NCI-H128 (cell line): Measurements from ENCODE around the gene IKZF2.
"Not testable (repeated sequence)": the region's sequence is repeated elsewhere in the genome, so short reads cannot be mapped to it uniquely, and the experiment has no call there.

ENCODE experiments used
- DNase-seq: peaks from one replicate; lab custom pipeline; 2025; ENCODE audit not compliant: unreplicated experiment; lab: John Stamatoyannopoulos, UW

IKZF2 gene

DNA sequence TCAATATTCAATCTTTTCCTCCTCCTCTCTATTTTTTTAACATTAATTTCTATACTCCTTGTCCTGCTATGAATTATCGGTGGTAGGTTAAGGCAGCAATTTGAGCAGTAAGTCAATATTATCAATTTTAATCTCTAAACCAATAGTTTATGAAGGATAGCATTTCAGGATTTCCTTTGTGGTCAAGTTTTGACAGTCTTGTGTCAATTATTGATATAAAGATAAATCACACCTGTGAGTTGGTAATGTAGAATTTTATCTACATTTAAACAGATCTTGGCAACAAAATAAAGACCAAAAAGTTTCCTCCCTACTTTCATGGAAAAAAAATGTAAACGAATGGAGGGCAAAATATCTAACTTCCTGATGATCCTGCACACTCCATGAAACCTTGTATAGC, 87.3 kb downstream of the IKZF2 start:
- no peak for DNase-seq

- no peak for DNase-seq
Observed at GRCh38 chr2:213057977-213058376, 93.4 kb downstream of the IKZF2 start.

DNA sequence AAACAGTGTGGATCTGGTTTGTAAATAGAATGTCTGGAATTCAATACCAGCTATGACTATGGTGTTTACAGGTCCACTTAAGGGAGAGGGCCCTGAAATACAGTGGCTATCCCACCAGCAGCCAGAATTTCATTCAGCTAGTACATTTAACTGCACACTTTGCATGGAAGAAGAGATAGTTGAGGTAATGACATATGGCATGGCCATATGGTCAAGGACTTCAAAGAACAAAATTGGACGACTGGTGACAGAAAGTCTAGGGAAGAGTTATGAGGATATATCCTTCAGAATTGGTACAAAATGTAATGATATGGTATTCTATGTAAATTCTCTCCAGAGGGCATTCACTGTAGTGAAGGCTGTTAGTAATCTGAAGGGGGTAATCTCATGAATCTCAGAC, 105.0 kb downstream of the IKZF2 start:
- no peak for DNase-seq

- DNase-seq: no peak
Observed at GRCh38 chr2:213043566-213043965, 107.8 kb downstream of the IKZF2 start.

DNA sequence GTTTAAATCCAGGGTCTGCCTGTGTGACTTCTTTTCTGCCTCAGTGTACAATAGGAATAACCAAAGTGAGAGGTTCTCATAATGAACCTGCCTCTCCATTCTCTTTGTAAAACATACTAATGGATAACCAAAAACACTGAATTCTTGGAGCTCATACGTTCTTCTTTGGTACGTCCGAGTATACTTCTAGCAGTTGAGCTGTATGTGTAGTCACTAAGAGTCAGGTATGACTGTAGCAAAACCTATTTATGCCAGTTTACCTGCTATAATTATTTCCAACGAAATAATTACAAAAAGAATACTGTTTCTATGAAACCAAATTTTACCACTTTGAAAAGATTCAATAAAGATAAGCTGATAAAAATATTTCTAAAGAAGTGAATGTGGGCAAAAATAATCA, 109.2 kb downstream of the IKZF2 start:
- DNase-seq: no peak

- no peak for DNase-seq
Observed at GRCh38 chr2:213036836-213037235, 114.6 kb downstream of the IKZF2 start.

DNA sequence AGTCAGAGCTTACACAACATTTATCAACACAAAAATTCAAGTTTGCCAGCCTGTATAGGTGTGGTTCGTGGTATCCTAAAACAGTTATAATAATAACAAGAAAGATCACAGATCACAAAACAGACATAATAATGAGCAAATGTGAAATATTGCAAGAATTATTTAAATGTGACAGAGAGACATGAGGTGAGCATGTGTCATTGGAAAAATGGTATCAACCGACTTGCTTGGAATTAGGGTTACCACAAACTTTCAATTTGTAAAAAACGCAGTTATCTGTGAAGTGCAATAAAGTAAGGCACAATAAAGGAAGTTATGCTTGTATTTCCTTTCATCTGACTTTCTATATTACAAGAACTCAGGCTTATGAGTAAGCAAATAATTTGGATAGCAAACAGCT, 116.8 kb downstream of the IKZF2 start:
- DNase-seq: no peak

GRCh38 chr2:213032607-213033006, 118.8 kb downstream of the IKZF2 start:
- no peak for DNase-seq

DNA sequence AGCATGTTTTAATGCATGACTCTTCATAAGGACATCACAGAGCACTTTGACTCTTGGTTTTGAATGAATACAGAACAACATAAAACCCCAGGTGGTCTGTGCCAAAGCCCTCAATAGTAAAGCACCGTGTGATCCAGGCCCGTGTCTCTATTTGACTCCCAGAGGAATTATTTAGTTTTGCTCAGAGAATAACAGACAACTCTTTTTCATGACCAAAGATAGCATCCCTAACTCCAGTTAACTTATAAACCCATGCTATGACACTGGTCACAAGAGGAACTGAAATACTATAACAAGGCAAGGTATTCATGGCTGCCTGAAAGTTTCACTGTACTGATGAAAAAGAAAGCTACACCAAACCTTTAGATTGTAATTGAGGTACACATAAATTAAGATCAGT, 128.4 kb downstream of the IKZF2 start:
- DNase-seq: no peak

- DNase-seq: no peak
Observed at GRCh38 chr2:213021971-213022899, 129.2 kb downstream of the IKZF2 start.

DNA sequence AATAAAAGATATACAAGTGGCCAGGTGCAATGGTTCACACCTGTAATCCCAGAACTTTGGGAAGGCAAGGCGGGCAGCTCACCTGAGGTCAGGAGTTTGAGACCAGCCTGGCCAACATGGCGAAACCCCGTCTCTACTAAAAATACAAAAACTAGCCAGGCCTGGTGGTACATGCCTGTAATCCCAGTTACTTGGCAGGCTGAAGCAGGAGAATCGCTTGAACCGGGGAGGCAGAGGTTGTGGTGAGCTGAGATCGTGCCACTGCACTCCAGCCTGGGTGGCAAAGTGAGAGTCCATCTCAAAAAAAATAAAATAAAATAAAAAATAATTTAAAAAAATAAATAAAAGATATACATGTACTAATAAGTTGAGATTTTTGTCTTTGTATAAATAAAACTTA, 130.5 kb downstream of the IKZF2 start:
- DNase-seq: not testable (repeated sequence)

DNA sequence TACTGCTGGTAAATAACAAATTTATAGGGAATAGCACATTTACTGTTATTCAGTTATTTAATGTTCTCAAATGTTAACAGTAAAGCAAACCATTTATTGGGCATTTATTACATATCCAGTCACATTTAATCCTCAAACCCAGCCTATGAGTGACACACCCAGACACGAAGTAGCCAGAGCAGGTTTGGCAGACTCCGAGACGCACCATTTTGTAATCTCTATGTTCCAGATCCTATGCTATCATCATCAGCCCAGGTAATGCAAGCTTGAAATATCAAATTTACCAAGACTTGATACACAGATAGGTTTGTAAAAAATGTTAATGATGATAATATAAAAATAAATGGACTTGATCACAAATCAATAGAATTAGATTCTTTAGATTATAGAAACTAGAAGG, 131.1 kb downstream of the IKZF2 start:
- DNase-seq: no peak

DNA sequence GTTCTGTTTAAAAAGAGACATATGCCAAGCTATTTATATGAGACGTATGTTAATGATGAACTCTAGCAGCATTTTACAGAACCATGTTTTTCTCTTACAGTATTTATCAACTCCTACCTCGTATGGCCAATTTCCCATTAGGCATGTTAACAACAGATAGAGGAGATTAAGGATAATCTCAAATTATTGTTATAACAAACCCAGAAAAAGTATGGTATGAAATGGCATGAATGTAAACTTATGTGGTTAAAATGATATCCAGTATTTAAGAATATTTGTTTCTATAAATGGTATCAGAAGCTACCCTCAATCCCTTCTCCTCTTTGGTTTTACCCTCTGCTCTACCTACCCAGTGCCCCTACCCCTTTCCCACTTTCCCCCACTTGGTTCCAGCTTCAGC, 132.0 kb downstream of the IKZF2 start:
- no peak for DNase-seq

DNA sequence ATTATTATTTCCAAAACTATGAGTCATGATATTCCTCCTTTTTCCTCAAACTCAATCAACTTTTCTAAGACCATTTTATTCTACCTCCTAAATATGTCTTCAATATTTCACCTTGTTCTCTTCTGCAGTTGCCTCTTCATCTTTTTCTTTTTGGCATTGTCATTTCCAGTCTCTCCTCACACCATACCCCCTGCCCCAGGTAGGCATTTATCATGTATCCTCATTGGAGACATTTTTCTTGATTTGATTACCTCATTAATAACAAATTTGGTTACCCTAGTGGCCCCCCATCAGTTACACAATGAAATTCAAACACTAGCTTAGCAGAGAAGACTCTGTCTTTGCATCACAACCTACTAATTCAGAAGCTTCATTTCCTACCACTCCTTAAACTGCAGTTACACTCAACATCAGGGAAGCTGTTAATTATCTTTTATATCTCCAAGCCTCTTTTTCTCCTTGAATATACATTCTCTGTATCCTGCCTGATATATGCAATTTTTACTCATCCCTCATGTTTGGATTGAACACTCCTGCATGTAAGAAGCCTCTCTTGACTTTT, 133.0 kb downstream of the IKZF2 start:
- DNase-seq: no peak

DNA sequence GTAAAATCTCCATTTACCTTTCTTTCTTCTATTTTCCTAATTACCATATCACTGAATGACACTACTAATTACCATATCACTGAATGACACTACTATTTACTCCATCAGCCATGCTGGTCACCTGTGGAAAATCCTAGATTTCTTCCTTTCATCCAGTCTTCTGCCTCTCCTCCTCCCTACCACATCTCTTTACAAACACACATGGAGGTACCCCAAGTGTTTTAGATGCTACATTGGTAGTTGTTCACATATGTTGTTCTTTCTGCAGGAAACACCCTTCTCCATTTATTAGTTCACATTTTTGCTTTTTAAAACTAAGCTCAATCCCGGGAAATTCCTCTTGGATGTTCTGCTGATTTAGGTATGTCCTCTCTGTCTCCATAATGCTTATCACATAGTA, 134.0 kb downstream of the IKZF2 start:
- no peak for DNase-seq

- no peak for DNase-seq
Observed at GRCh38 chr2:213016984-213017351, 134.4 kb downstream of the IKZF2 start.

DNA sequence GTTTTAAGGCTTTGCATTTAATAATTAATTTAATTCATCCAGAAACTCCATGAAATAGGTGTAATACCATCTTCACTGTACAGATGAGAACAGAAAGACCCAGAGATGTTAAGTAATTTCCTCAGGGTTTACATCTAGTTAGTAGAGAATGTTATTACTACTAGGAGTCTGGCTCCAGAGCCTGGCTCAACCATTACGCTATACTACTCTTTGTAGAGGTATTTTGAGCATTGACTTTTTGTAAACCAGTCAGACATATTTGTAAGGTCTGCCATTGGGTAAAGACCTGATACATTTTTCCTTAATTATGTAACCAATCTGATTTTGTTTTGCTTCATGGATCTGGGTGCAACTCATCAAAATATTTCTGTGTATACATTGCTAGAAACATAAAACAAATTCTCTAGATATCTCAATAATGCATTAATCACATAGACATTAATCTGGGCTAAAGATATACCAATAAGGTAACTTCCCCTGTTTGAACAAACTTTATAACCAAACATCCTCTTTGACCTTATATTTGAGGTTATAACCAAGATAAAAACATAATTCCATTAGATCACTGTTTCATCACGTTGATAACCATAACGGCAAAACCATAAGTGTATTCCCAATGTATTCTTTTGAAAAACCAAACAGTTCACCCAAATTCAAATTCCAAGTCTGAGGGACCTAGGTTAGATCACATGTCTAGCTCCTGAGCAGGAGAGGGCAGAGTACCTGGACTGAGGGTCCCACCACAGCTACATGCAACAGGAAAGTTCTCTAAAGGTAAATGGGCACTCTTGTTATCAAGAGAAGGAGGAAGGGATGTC, 135.0 kb downstream of the IKZF2 start:
- DNase-seq: no peak

GRCh38 chr2:213015387-213016165, 135.8 kb downstream of the IKZF2 start:
- DNase-seq: no peak

- no peak for DNase-seq
Observed at GRCh38 chr2:213013979-213014378, 137.4 kb downstream of the IKZF2 start.

- no peak for DNase-seq
Observed at GRCh38 chr2:213011505-213011904, 139.9 kb downstream of the IKZF2 start.

DNA sequence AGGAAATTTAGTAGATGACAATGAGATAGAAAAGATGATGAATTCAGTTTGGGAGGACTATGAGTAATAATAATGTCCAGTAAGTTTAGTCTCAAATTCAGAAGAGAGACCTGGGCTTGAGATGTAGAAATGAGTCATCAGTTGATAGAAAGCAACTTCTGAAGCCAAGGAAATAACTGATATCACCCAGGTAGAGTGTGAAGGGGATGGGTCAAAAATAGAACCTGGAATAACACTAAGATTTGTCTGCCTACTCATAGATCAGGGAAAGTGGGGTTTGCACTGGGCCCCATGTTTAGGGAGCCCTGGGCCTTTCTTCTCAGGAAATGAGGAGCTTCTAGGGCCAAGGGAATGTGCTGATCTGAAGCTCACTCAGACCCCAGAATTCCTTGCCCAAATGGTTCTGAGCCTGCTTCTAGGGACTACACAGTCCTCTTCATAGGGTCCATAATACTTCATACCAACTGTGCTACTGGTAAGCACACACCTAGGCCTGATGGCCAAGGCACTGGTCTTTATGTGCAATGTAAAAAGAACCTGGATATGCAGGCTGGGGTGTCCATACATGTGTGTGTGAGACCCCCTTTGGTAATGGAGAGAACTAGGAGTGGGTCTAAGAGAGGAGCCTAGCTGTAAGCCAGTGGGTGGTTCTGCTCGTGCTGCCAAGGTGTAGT, 141.2 kb downstream of the IKZF2 start:
- no peak for DNase-seq
